Stomach (tissue), 9 donors: ENCODE results near the gene USP21. TPM values are rescaled to one million over a fixed set of nuclear protein-coding genes. Genes with fewer than 3 reads are reported as not detected.

Source experiments
- DNase-seq, 2 donors: peaks; one replicate each; pipeline versions ENCODE4 v3.0.0 to v3.0.0-alpha.2; 2013 to 2019
- H3K27ac ChIP-seq, 5 donors: fragments of 200-600 bp in 4 of 5; sonication (generic) in 4 of 5; one replicate each; pipeline ENCODE4 v1.5.1; 2013 to 2019; ENCODE audit warnings: mild to moderate bottlenecking in 1 of 5, moderate library complexity in 1 of 5
- H3K27me3 ChIP-seq, 3 donors: fragments of 200-600 bp; sonication (generic); one replicate each; pipeline ENCODE4 v1.5.1; 2017 to 2019; ENCODE audit warnings: mixed run types in 1 of 3
- H3K36me3 ChIP-seq, 4 donors: fragments of 200-600 bp; sonication (generic); 1 replicate in 3 of 4; 2 replicates in 1 of 4; pipeline ENCODE4 v1.5.1; 2016 to 2019
- H3K4me1 ChIP-seq, 4 donors: fragments of 200-600 bp; sonication (generic); one replicate each; pipeline ENCODE4 v1.5.1; 2016 to 2019
- H3K4me3 ChIP-seq, 4 donors: fragments of 200-600 bp; sonication (generic) in 3 of 4; one replicate each; pipeline ENCODE4 v1.5.1; 2016 to 2019; ENCODE audit warnings: mild to moderate bottlenecking in 1 of 4
- H3K9me3 ChIP-seq, 4 donors: fragments of 200-600 bp; sonication (generic); one replicate each; pipeline ENCODE4 v1.5.1; 2016 to 2019
- CTCF ChIP-seq, 7 experiments: fragments of 450-650 bp in 4 of 7; fragments of 200-600 bp in 3 of 7; sonication (generic) in 3 of 7; IDR thresholded peaks; one replicate each; pipeline ENCODE4 v1.5.1; 2016 to 2019; ENCODE audit warnings: antibody characterized with exemption in 7 of 7, control low read depth in 2 of 7, mild to moderate bottlenecking in 1 of 7
- EP300 ChIP-seq: sonication (generic); formaldehyde crosslinking; IDR thresholded peaks from one replicate; pipeline ENCODE4 v1.6.1; 2017; ENCODE audit warnings: antibody characterized with exemption
- POLR2A ChIP-seq, 4 donors: fragments of 450-650 bp; IDR thresholded peaks; one replicate each; pipeline ENCODE4 v1.6.1; 2016; ENCODE audit warnings: antibody characterized with exemption in 4 of 4, control low read depth in 2 of 4, mild to moderate bottlenecking in 1 of 4, moderate library complexity in 1 of 4
- POLR2AphosphoS5 ChIP-seq, 3 donors: sonication (generic); formaldehyde crosslinking; IDR thresholded peaks; one replicate each; pipeline ENCODE4 v1.6.1; 2016; ENCODE audit warnings: antibody characterized with exemption in 3 of 3
- WGBS, 5 donors: extraction: QIAGEN DNeasy Blood & Tissue Kit in 3 of 5; methylation state at CpG; one replicate each; pipeline versions ENCODE4 v1.1.5 to v1.1.7; 2013 to 2018; 5-methylcytosine and 5-hydroxymethylcytosine counted together
- intact Hi-C: fragments of 100-400 bp; cut with DNase I; formaldehyde crosslinking; loops from one replicate; pipeline ENCODE4 v1.15.1; 2023; ENCODE audit warnings: low total_unique reads
- polyA plus RNA-seq, 3 donors: library from polyadenylated mRNA; stranded (reverse); fragments of 200-250 nt; gene quantifications; one replicate each; pipeline ENCODE4 v1.2.3, GENCODE V29; 2013
- total RNA-seq, 5 donors: library from RNA; depleted of rRNA; stranded (reverse); fragments of >200 nt; gene quantifications; one replicate each; pipeline versions ENCODE4 v1.1.0 to v1.2.3, GENCODE V29; 2014 to 2016
- donor health status: healthy with polysubstance abuse.
- donor health status: Bipolar disorder and iron deficiency.
- donor health status: healthy.

The USP21 gene
- total and polyA plus RNA-seq, 8 donors: 13.6 to 35.3 (median 19.9) TPM

GRCh38 chr1:161191971-161192370 is 32.7 kb downstream of the USP21 start:
- H3K36me3 ChIP-seq: peaks cover 0 to 34% (median 20%) of the 10 kb centered on the region in 4 donors
- intact Hi-C loops: no loop called here
- H3K4me3 ChIP-seq: no peak overlapping the region
- DNase-seq: no peak
- peaks cover 6 to 53% (median 24%) of the 10 kb centered on the region in 4 donors for H3K4me1 ChIP-seq
- TF ChIP-seq POLR2A (IDR thresholded peaks at IDR 0.05) (no peak), POLR2AphosphoS5 (IDR thresholded peaks at IDR 0.05) (no peak), EP300 (no peak), CTCF (IDR thresholded peaks at IDR 0.05) (no peak)
- 41 to 77% (median 66%) methylated on average over 7 to 8 of the region's 8 CpGs for WGBS, 5 donors
- no peaks in the 10 kb centered on the region for H3K9me3 ChIP-seq
- no peak overlapping the region for H3K27ac ChIP-seq
- H3K27me3 ChIP-seq: no peaks in the 10 kb centered on the region

DNA sequence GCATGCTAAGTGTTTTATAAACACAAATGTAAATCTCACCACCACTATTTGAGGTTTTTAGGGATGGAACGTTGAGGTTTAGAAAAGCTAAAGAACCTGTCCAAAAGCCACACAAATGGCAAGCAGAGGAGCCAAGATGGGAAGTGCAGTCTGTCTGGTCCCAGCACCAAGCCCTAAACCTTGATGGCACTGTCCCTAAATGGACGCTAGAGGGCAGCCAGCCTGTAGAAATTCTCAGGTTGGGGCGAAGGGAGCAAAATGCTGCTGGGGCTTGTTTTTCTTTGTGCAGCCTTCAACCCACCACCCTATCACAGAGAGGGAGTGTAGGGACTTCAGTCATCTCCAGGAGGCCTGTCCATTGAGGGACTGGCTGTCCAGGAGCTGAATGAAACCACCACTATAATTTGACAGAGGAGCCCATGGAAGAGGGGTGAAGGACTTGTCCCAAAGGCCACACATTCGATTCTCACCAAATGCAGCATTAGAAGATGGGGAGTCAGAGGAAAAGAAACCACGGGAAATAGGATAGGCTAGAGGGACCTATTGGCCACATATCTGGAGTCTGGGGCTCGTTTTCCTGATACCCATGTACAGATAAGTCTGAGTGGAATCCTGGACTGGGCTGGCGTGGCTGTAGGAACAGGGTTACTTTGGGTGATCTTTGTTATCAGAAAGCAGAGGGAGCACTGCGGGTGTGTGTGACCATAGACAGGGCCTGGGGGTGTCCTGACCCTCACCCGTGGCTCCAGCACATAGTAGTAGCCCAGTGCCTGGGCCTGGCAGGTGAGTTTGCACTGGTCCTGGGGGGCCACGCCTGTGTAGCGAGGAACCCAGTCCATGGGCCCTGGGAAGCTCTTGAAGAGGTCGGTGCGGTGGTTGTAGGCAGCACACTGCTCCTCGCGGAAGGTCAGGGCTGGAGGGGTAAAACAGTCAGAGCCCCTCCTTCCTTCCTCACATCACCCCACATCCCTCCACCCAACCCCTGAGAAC is 33.5 kb downstream of the USP21 start:
- 38 to 57% (median 54%) methylated on average over 10 to 15 of the region's 15 CpGs for WGBS, 5 donors
- Histone ChIP-seq H3K9me3 (no peaks in the 10 kb centered on the region), H3K4me1 (peaks cover 6 to 59% (median 29%) of the 10 kb centered on the region in 4 donors), H3K36me3 (peaks cover 0 to 34% (median 20%) of the 10 kb centered on the region in 4 donors), H3K27me3 (peaks cover 0 to 1% (median 0%) of the 10 kb centered on the region in 3 donors), H3K4me3 (peak overlapping the region in 2 of 4 donors; percentile 6 to 56), H3K27ac (peak overlapping the region in 2 of 5 donors; percentile 35 to 37)
- DNase-seq: peak; percentile 72 to 90
- intact Hi-C loops: no loop called here
- TF ChIP-seq POLR2A (IDR thresholded peaks at IDR 0.05) (no peak), EP300 (no peak), CTCF (IDR thresholded peaks at IDR 0.05) (peak in 5 of 7 experiments; percentile 66 to 90 (median 83)), POLR2AphosphoS5 (IDR thresholded peaks at IDR 0.05) (peak in 1 of 3 donors; percentile 35)

- intact Hi-C loops: no loop called here
- Histone ChIP-seq H3K27ac (peak overlapping the region in 2 of 5 donors; percentile 35 to 37), H3K4me1 (peaks cover 6 to 69% (median 38%) of the 10 kb centered on the region in 4 donors), H3K27me3 (peaks cover 0 to 8% (median 0%) of the 10 kb centered on the region in 3 donors), H3K9me3 (no peaks in the 10 kb centered on the region), H3K36me3 (peaks cover 0 to 34% (median 20%) of the 10 kb centered on the region in 4 donors), H3K4me3 (peak overlapping the region in 2 of 4 donors; percentile 6 to 56)
- peak in 1 of 2 donors; percentile 57 for DNase-seq
- WGBS, 5 donors: 64 to 79% (median 77%) methylated on average over 13 to 21 of the region's 21 CpGs
- TF ChIP-seq CTCF (IDR thresholded peaks at IDR 0.05) (peak in 1 of 7 experiments; percentile 16), EP300 (no peak), POLR2A (IDR thresholded peaks at IDR 0.05) (no peak), POLR2AphosphoS5 (IDR thresholded peaks at IDR 0.05) (peak in 1 of 3 donors; percentile 5)
These were observed 34.4 kb downstream of the USP21 start for GRCh38 chr1:161193561-161194235.

GRCh38 chr1:161195171-161195570 is 35.9 kb downstream of the USP21 start:
- H3K4me3 ChIP-seq: peak overlapping the region in 2 of 4 donors; percentile 55 to 56
- peaks cover 0 to 34% (median 20%) of the 10 kb centered on the region in 4 donors for H3K36me3 ChIP-seq
- peaks cover 0 to 8% (median 0%) of the 10 kb centered on the region in 3 donors for H3K27me3 ChIP-seq
- H3K27ac ChIP-seq: peak overlapping the region in 2 of 5 donors; percentile 0 to 98
- 78 to 85% (median 79%) methylated on average over 4 of the region's 4 CpGs for WGBS, 5 donors
- no peak for DNase-seq
- H3K9me3 ChIP-seq: no peaks in the 10 kb centered on the region
- intact Hi-C loops: no loop called here
- TF ChIP-seq CTCF (IDR thresholded peaks at IDR 0.05): no peak
- no peak for TF ChIP-seq EP300
- no peak for TF ChIP-seq POLR2A (IDR thresholded peaks at IDR 0.05)
- TF ChIP-seq POLR2AphosphoS5 (IDR thresholded peaks at IDR 0.05): no peak
- peaks cover 6 to 83% (median 51%) of the 10 kb centered on the region in 4 donors for H3K4me1 ChIP-seq
